HCT116 (cell line): ENCODE results near the gene MYOZ2. TPM values are rescaled to one million over a fixed set of nuclear protein-coding genes. Genes with fewer than 3 reads are reported as not detected.
A peak's percentile ranks its signal among the peaks of the same experiment; 100 is the strongest.

Experiments
- ATAC-seq: fragments of 200-7000 bp; cut with Tn5 transposase; 2 replicates; pipeline ENCODE4 v1.9.1; 2020; ENCODE audit warnings: mild to moderate bottlenecking, moderate library complexity
- BruUV-seq: library from RNA; stranded (reverse); fragments of 400-500 nt; replicated peaks from 2 replicates; lab custom pipeline; 2021; lab: Mats Ljungman, UMichigan
- CTCF ChIA-PET: fragments of 300-600 bp; sonication (Branson Sonifier 250); formaldehyde crosslinking; loops from one replicate; lab custom pipeline; 2021; ENCODE audit warnings: antibody characterized with exemption; lab: Charles Lee
- POLR2A ChIA-PET: fragments of 300-600, 350-600 bp; sonication (Branson Sonifier 250); formaldehyde crosslinking; loops from one replicate; lab custom pipeline; 2021; ENCODE audit warnings: antibody characterized with exemption; lab: Charles Lee
- RAD21 ChIA-PET, 2 experiments: fragments of 300-600 bp; sonication (Branson Sonifier 250); formaldehyde crosslinking; loops; one replicate each; lab custom pipeline; 2023; ENCODE audit warnings: low total read pairs in 2 of 2; ENCODE audit not compliant: uncharacterized antibody in 2 of 2, unreplicated experiment in 2 of 2, low non-redundant PET in 1 of 2; lab: Charles Lee
- DNase-seq: peaks from one replicate; pipeline ENCODE4 v3.0.0-alpha.2; 2010; ENCODE audit warnings: low read depth, low spot score
- H2AFZ ChIP-seq: fragments of 200-600 bp; shearing (Covaris generic), sonication (generic); 2 replicates; pipeline ENCODE4 v1.6.1; 2017; ENCODE audit warnings: low read depth, mixed run types, mixed read lengths, antibody characterized with exemption, low read length; ENCODE audit not compliant: poor library complexity, severe bottlenecking
- H3K27ac ChIP-seq: 2 replicates; pipeline ENCODE4 v1.5.1; 2012; ENCODE audit warnings: low read depth, low read length
- H3K27me3 ChIP-seq: fragments of 200-600 bp; sonication (generic); 2 replicates; pipeline ENCODE4 v1.6.1; 2016; ENCODE audit warnings: mixed run types, low read length, mixed read lengths; ENCODE audit not compliant: insufficient read depth
- H3K36me3 ChIP-seq, 2 experiments: fragments of 200-500 bp in 1 of 2; fragments of 200-600 bp in 1 of 2; sonication (Bioruptor generic) in 1 of 2; sonication (generic) in 1 of 2; 2 replicates each; pipeline versions ENCODE4 v1.5.1 to v1.6.1; 2014 to 2016; ENCODE audit warnings: low read length in 2 of 2, inconsistent platforms in 1 of 2, mixed read lengths in 1 of 2, mixed run types in 1 of 2; ENCODE audit not compliant: insufficient read depth in 2 of 2, control insufficient read depth in 1 of 2
- H3K4me1 ChIP-seq, 2 experiments: fragments of 200-600 bp in 1 of 2; sonication (generic) in 1 of 2; 2 replicates each; pipeline versions ENCODE4 v1.5.1 to v1.6.1; 2012 to 2017; ENCODE audit warnings: low read length in 2 of 2, inconsistent platforms in 1 of 2, mild to moderate bottlenecking in 1 of 2, mixed read lengths in 1 of 2, mixed run types in 1 of 2, moderate library complexity in 1 of 2; ENCODE audit not compliant: insufficient read depth in 2 of 2, control insufficient read depth in 1 of 2
- H3K4me2 ChIP-seq: fragments of 200-600 bp; sonication (generic); 2 replicates; pipeline ENCODE4 v1.6.1; 2017; ENCODE audit warnings: mixed run types, low read length, mixed read lengths
- H3K4me3 ChIP-seq, 2 experiments: fragments of 200-600 bp in 1 of 2; sonication (generic) in 1 of 2; replicated peaks in 1 of 2; 2 replicates each; pipeline ENCODE4 v1.5.1; 2011 to 2016; ENCODE audit warnings: low read length in 2 of 2, control low read depth in 1 of 2, low read depth in 1 of 2, mild to moderate bottlenecking in 1 of 2, mixed read lengths in 1 of 2, mixed run types in 1 of 2
- H3K79me2 ChIP-seq: fragments of 200-600 bp; sonication (generic); 2 replicates; pipeline ENCODE4 v1.6.1; 2017; ENCODE audit warnings: mild to moderate bottlenecking, mixed run types, low read length, moderate library complexity, mixed read lengths; ENCODE audit not compliant: insufficient read depth
- H3K9ac ChIP-seq: fragments of 200-600 bp; sonication (generic); 2 replicates; pipeline ENCODE4 v1.6.1; 2016; ENCODE audit warnings: low read length, mixed read lengths
- H3K9me2 ChIP-seq: fragments of 200-600 bp; sonication (generic), shearing (Covaris generic); 2 replicates; pipeline ENCODE4 v1.6.1; 2017; ENCODE audit warnings: mixed run types, mild to moderate bottlenecking, moderate library complexity; ENCODE audit not compliant: insufficient read depth
- H3K9me3 ChIP-seq, 2 experiments: fragments of 200-500 bp in 1 of 2; fragments of 200-600 bp in 1 of 2; sonication (Bioruptor generic) in 1 of 2; sonication (generic) in 1 of 2; 2 replicates each; pipeline ENCODE4 v1.6.1; 2014 to 2017; ENCODE audit warnings: low read length in 2 of 2, mixed read lengths in 2 of 2, inconsistent platforms in 1 of 2, low read depth in 1 of 2, mild to moderate bottlenecking in 1 of 2, mixed run types in 1 of 2, moderate library complexity in 1 of 2; ENCODE audit not compliant: control insufficient read depth in 1 of 2, insufficient read depth in 1 of 2
- H4K20me1 ChIP-seq: fragments of 200-600 bp; sonication (generic), shearing (Covaris generic); 2 replicates; pipeline ENCODE4 v1.6.1; 2017; ENCODE audit warnings: mixed run types, mild to moderate bottlenecking, moderate library complexity; ENCODE audit not compliant: insufficient read depth
- CBX3 ChIP-seq: IDR thresholded peaks from 2 replicates; pipeline ENCODE4 v1.6.1; 2012; ENCODE audit warnings: low read depth
- CTCF ChIP-seq, 3 experiments: fragments of 200-600 bp in 1 of 3; sonication (generic) in 1 of 3; IDR thresholded peaks in 2 of 3; conservative IDR thresholded peaks in 1 of 3; 2 replicates each; pipeline ENCODE4 v1.5.1; 2012 to 2017; ENCODE audit warnings: low read depth in 2 of 3, low read length in 2 of 3, antibody characterized with exemption in 1 of 3, borderline replicate concordance in 1 of 3, control low read depth in 1 of 3, mild to moderate bottlenecking in 1 of 3, mixed read lengths in 1 of 3, mixed run types in 1 of 3, moderate library complexity in 1 of 3; ENCODE audit not compliant: insufficient read depth in 1 of 3
- EGR1 ChIP-seq: IDR thresholded peaks from 2 replicates; pipeline ENCODE4 v1.6.1; 2012; ENCODE audit warnings: low read depth
- EZH2 ChIP-seq: fragments of 200-600 bp; sonication (generic); IDR thresholded peaks from 2 replicates; pipeline ENCODE4 v1.6.1; 2017; ENCODE audit warnings: antibody characterized with exemption, mixed run types
- EZH2phosphoT487 ChIP-seq: fragments of 200-600 bp; IDR thresholded peaks from 2 replicates; pipeline ENCODE4 v1.6.1; 2018; ENCODE audit warnings: antibody characterized with exemption, borderline replicate concordance
- JUND ChIP-seq: IDR thresholded peaks from 2 replicates; pipeline ENCODE4 v1.6.1; 2012
- MAX ChIP-seq: IDR thresholded peaks from 2 replicates; pipeline ENCODE4 v1.6.1; 2012
- POLR2A ChIP-seq: IDR thresholded peaks from 2 replicates; pipeline ENCODE4 v1.7.0; 2011; ENCODE audit warnings: borderline replicate concordance; ENCODE audit not compliant: insufficient read depth, insufficient read length; ENCODE audit errors: extremely low read depth
- POLR2AphosphoS5 ChIP-seq: IDR thresholded peaks from 2 replicates; pipeline ENCODE4 v1.6.1; 2011; ENCODE audit warnings: mild to moderate bottlenecking, low read depth, low read length, moderate library complexity
- RAD21 ChIP-seq: IDR thresholded peaks from 2 replicates; pipeline ENCODE4 v1.6.1; 2012; ENCODE audit warnings: low read depth, mild to moderate bottlenecking
- REST ChIP-seq: IDR thresholded peaks from 2 replicates; pipeline ENCODE4 v1.6.1; 2012; ENCODE audit warnings: low read depth
- SIN3A ChIP-seq: IDR thresholded peaks from 2 replicates; pipeline ENCODE4 v1.6.1; 2012; ENCODE audit warnings: low read depth
- SP1 ChIP-seq: IDR thresholded peaks from 2 replicates; pipeline ENCODE4 v1.6.1; 2012; ENCODE audit warnings: low read depth
- SRF ChIP-seq: IDR thresholded peaks from 2 replicates; pipeline ENCODE4 v1.6.1; 2012; ENCODE audit warnings: low read depth
- TCF7L2 ChIP-seq: IDR thresholded peaks from 2 replicates; pipeline ENCODE4 v1.7.0; 2011; ENCODE audit warnings: borderline replicate concordance, inconsistent platforms; ENCODE audit not compliant: insufficient read depth, insufficient read length; ENCODE audit errors: extremely low read depth
- YY1 ChIP-seq: IDR thresholded peaks from 2 replicates; pipeline ENCODE4 v1.6.1; 2011; ENCODE audit warnings: low read length, low read depth, moderate library complexity, mild to moderate bottlenecking; ENCODE audit not compliant: insufficient replicate concordance; ENCODE audit errors: extremely low read depth
- ZBTB33 ChIP-seq: IDR thresholded peaks from 2 replicates; pipeline ENCODE4 v1.6.1; 2011; ENCODE audit warnings: mild to moderate bottlenecking, low read length, moderate library complexity; ENCODE audit not compliant: insufficient replicate concordance; ENCODE audit errors: extremely low read depth
- ZFX ChIP-seq: fragments of 450-650 bp; IDR thresholded peaks from 2 replicates; pipeline ENCODE4 v1.6.1; 2017
- ZNF274 ChIP-seq: fragments of 200-500 bp; sonication (Bioruptor generic); IDR thresholded peaks from 2 replicates; pipeline ENCODE4 v1.6.1; 2014; ENCODE audit warnings: mild to moderate bottlenecking, low read depth, low read length, inconsistent platforms
- intact Hi-C: fragments of 100-400 bp; cut with micrococcal nuclease; formaldehyde crosslinking; loops from 2 replicates; pipeline ENCODE4 v1.10.0; 2022
- total RNA-seq: library from RNA; stranded (reverse); gene quantifications from one replicate; pipeline ENCODE4 v1.2.1, GENCODE V29; 2021; ENCODE audit not compliant: unreplicated experiment

The MYOZ2 gene
- total RNA-seq, 1 experiment from 2014 or later: not detected

- ATAC-seq: peak; percentile 88
- intact Hi-C loops: loop anchor here (2.0 to 5.0 kb wide), 2 partner anchors 110 to 170 kb away; no protein-coding TSS in a partner anchor
- POLR2A ChIA-PET: interaction anchor here (0.6 to 3.0 kb wide), 23 partner anchors 9 to 466 kb away, joined by 3 to 22 read pairs (median 4); a partner anchor contains a TSS
- no peak for TF ChIP-seq TCF7L2
- no peak for TF ChIP-seq SIN3A
- no peak for TF ChIP-seq EZH2phosphoT487
- TF ChIP-seq ZFX: peak; percentile 45; the same call in 1 of the 2 replicates
- TF ChIP-seq SRF: no peak
- peak; percentile 78 for TF ChIP-seq YY1
- no peak for TF ChIP-seq RAD21
- no peak for TF ChIP-seq EZH2
- no peak for TF ChIP-seq SP1
- TF ChIP-seq JUND: no peak
- no peak for TF ChIP-seq CTCF (IDR thresholded peaks at IDR 0.05 in 2 of 3, conservative IDR thresholded peaks at IDR 0.05 in 1 of 3; ENCODE audit: borderline replicate concordance in 1 of 3, insufficient read depth in 1 of 3, low read depth in 2 of 3, low read length in 2 of 3)
- TF ChIP-seq ZNF274: no peak
- no peak for TF ChIP-seq REST
- peak; percentile 96 for TF ChIP-seq POLR2AphosphoS5
- TF ChIP-seq MAX: no peak
- TF ChIP-seq CBX3: no peak
- peak; percentile 98 for TF ChIP-seq POLR2A
- TF ChIP-seq EGR1: no peak
- TF ChIP-seq ZBTB33: peak; percentile 98
Measured at GRCh38 chr4:119212234-119212963, 76.8 kb downstream of the MYOZ2 start, which contains the start of gene USP53. Gene USP53 (plus strand): TSS chr4:119212713. CDS start chr4:119239760, 27,047 bp downstream.

More at GRCh38 chr4:119212234-119212963, 76.8 kb downstream of the MYOZ2 start, which contains the start of gene USP53:
- ChIA-PET CTCF (interaction anchor here (1.3 to 1.6 kb wide), 2 partner anchors 125 to 171 kb away, joined by 10 to 11 read pairs; no protein-coding TSS in a partner anchor), RAD21 (interaction anchor here in 1 of 2 experiments (0.7 kb wide), 1 partner anchor 80 kb away, joined by 3 read pairs; no protein-coding TSS in a partner anchor)
- peak within 1 kb of the TSS; percentile 84 for H3K9ac ChIP-seq
- H3K36me3 ChIP-seq: no peaks in the 10 kb centered on the region
- H2AFZ ChIP-seq: no peak within 1 kb of the TSS
- peak within 1 kb of the TSS; percentile 87 for H3K27ac ChIP-seq
- DNase-seq: peak; percentile 98
- H4K20me1 ChIP-seq: no peaks in the 10 kb centered on the region
- no peaks in the 10 kb centered on the region for H3K27me3 ChIP-seq
- H3K79me2 ChIP-seq: peaks cover 53% of the 10 kb centered on the region
- H3K4me1 ChIP-seq: peaks cover 11 to 35% of the 10 kb centered on the region in 2 experiments
- H3K9me2 ChIP-seq: no peaks in the 10 kb centered on the region
- H3K4me3 ChIP-seq: peak within 1 kb of the TSS; percentile 67 to 81
- peak within 1 kb of the TSS; percentile 80 for H3K4me2 ChIP-seq
- BruUV-seq: no TSS peak
- H3K9me3 ChIP-seq: no peaks in the 10 kb centered on the region
